ENCODE measurements around the gene LCNL1. TPM values are rescaled to one million over a fixed set of nuclear protein-coding genes. Genes with fewer than 3 reads are reported as not detected.

LCNL1 gene
- total and polyA plus RNA-seq, 8 donors = 0.38 to 2.7 (median 1.2) TPM

DNA sequence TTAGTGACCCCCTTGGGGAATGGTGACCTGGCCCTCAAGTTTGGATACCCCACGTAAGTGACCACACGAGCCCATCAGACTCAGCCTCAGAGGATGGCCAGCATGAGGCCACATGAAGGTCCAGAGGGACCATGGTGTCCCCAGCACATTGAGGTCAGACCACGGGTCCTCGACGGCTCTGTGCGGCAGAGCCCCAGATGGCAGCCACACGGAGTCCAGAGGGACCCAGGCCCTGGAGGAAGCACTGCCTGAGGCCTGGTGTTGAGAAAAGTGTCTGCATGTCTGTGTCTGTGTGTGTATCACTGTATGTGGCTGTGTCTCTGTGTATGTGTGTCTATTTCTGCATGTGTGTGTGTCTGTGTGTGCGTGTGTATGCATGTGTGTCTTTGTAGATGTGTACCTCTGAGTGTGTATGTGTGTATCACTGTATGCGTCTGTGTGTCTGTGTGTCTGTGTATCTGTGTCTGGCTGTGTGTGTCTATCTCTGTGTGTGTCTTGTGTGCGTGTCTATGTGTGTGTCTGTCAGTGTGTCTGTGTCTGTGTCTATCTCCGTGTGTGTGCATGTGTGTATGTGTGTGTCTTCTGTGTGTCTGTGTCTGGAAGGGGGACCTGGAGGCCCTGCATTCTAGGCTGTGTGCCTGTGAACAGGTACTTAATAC, 992 bp downstream of the LCNL1 start:
- no peak overlapping the region for H3K27ac ChIP-seq
- peaks cover 0 to 5% of the 10 kb centered on the region in 2 donors for H3K4me1 ChIP-seq
- H3K9me3 ChIP-seq = no peaks in the 10 kb centered on the region
- H3K36me3 ChIP-seq = no peaks in the 10 kb centered on the region
- TF ChIP-seq, protein P1, sequence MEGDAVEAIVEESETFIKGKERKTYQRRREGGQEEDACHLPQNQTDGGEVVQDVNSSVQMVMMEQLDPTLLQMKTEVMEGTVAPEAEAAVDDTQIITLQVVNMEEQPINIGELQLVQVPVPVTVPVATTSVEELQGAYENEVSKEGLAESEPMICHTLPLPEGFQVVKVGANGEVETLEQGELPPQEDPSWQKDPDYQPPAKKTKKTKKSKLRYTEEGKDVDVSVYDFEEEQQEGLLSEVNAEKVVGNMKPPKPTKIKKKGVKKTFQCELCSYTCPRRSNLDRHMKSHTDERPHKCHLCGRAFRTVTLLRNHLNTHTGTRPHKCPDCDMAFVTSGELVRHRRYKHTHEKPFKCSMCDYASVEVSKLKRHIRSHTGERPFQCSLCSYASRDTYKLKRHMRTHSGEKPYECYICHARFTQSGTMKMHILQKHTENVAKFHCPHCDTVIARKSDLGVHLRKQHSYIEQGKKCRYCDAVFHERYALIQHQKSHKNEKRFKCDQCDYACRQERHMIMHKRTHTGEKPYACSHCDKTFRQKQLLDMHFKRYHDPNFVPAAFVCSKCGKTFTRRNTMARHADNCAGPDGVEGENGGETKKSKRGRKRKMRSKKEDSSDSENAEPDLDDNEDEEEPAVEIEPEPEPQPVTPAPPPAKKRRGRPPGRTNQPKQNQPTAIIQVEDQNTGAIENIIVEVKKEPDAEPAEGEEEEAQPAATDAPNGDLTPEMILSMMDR (IDR thresholded peaks at IDR 0.05) = no peak
- peaks cover 24 to 52% of the 10 kb centered on the region in 2 donors for H3K27me3 ChIP-seq
- intact Hi-C loops (cut with DNase I) = no loop called here
- no peak overlapping the region for H3K4me3 ChIP-seq
- DNase-seq = no peak
- no peak for ATAC-seq

DNA sequence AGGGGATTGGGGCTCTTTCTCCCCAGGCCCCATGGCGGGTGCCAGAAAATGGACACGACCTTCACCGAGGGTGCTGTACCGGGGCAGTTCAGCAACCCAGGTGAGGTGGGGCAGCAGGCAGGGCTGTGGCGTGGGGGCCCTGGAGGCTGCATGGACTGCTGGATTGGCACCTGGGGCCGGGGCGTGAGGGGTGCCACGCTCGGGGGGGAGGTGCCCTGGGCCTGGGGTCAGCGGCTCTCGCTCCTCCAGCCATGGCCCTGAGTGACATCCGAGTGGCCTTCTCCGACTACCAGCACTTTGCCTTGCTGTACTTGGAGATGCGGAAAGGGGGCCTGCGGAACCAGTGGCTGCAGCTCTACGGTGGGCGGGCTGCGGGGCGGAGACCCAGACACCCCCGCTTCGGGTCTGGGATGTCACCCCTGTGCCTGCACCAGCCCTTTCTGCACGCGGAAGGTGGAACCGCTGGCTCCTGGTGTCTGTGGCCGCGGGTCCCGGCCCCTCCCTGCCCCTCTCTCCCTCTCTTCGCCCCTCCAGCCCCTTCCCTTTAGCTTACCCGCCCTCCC, 1.8 kb downstream of the LCNL1 start:
- H3K36me3 ChIP-seq = no peaks in the 10 kb centered on the region
- H3K9me3 ChIP-seq = no peaks in the 10 kb centered on the region
- ATAC-seq (no peak), DNase-seq (no peak)
- intact Hi-C loops (cut with DNase I) = no loop called here
- no peak overlapping the region for H3K4me3 ChIP-seq
- peaks cover 24 to 49% of the 10 kb centered on the region in 2 donors for H3K27me3 ChIP-seq
- H3K27ac ChIP-seq = no peak overlapping the region
- TF ChIP-seq, protein P1 (IDR thresholded peaks at IDR 0.05) = no peak
- H3K4me1 ChIP-seq = peaks cover 0 to 5% of the 10 kb centered on the region in 2 donors

DNA sequence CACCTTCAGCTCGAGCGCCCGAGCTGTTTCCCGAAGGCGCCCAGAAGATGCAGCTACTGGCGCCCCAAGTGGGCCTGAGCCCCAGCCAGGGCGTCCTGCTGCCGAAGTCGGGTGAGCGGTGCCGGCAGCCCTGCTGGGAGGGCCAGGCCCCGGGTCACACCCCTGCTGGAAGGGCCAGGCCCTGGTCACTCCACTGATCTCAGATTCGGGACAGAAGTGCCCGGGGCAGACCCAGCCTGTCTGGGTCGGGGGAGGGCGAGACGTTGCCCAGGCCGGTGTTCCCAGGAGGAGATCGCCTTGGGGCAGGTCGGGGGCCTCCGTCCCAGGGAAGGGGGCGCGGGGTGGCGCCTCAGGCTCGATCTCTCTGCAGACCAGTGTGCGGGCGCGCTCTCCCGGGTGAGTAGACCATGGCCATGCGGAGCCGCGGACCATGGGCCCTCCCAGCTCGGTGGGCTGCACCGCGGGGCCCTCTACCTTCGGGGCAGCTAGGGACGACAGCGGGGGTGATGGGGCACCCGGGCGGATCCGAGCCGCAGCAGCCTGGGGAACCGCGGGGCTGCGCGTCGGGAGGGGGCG, 2.3 kb downstream of the LCNL1 start:
- ATAC-seq (no peak), DNase-seq (no peak)
- Histone ChIP-seq H3K27ac (no peak overlapping the region), H3K4me3 (no peak overlapping the region), H3K27me3 (peaks cover 24 to 49% of the 10 kb centered on the region in 2 donors), H3K9me3 (no peaks in the 10 kb centered on the region), H3K4me1 (peaks cover 0 to 5% of the 10 kb centered on the region in 2 donors), H3K36me3 (no peaks in the 10 kb centered on the region)
- intact Hi-C loops (cut with DNase I) = no loop called here
- TF ChIP-seq, protein P1 (IDR thresholded peaks at IDR 0.05) = no peak

- H3K4me1 ChIP-seq = peaks cover 0 to 5% of the 10 kb centered on the region in 2 donors
- TF ChIP-seq, protein P1 (IDR thresholded peaks at IDR 0.05) = no peak
- H3K9me3 ChIP-seq = peaks cover 0 to 3% of the 10 kb centered on the region in 2 donors
- intact Hi-C loops (cut with DNase I) = no loop called here
- no peak overlapping the region for H3K4me3 ChIP-seq
- H3K27me3 ChIP-seq = peaks cover 24 to 49% of the 10 kb centered on the region in 2 donors
- no peak overlapping the region for H3K27ac ChIP-seq
- ATAC-seq (no peak), DNase-seq (no peak)
- no peaks in the 10 kb centered on the region for H3K36me3 ChIP-seq
These were observed 3.1 kb downstream of the LCNL1 start for GRCh38 chr9:136985853-136986252.

GRCh38 chr9:136988872-136989271, 6.1 kb downstream of the LCNL1 start:
- intact Hi-C loops (cut with DNase I) = no loop called here
- peaks cover 0 to 8% of the 10 kb centered on the region in 2 donors for H3K36me3 ChIP-seq
- H3K4me1 ChIP-seq = peaks cover 12 to 14% of the 10 kb centered on the region in 2 donors
- DNase-seq = no peak
- peaks cover 24 to 34% of the 10 kb centered on the region in 2 donors for H3K27me3 ChIP-seq
- no peak overlapping the region for H3K4me3 ChIP-seq
- TF ChIP-seq, protein P1 (IDR thresholded peaks at IDR 0.05) = no peak
- no peak overlapping the region for H3K27ac ChIP-seq
- H3K9me3 ChIP-seq = peaks cover 0 to 3% of the 10 kb centered on the region in 2 donors
- ATAC-seq = no peak
